ENCODE measurements around the gene SYNM.

Gene SYNM

DNA sequence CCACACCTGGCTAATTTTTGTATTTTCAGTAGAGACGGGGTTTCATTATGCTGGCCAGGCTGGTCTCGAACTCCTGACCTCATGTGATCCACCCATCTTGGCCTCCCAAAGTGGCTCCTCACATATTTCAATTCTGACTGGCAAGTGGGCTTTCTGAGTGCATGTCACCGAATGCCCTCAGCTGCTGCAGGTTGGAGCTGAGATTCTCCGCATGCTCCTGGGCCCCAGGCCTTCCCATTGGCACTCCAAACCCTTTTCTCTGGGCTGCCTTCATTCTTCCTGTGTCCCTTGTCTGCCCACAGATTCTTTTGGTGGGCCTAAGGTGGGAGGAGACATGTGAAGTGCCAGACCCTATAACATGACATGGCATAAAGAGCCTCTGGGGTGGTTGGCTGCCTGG lies 67.3 kb downstream of the SYNM start:
- DNase-seq = no peak

GRCh38 chr15:99172989-99173388 lies 68.1 kb downstream of the SYNM start:
- no peak for DNase-seq

DNA sequence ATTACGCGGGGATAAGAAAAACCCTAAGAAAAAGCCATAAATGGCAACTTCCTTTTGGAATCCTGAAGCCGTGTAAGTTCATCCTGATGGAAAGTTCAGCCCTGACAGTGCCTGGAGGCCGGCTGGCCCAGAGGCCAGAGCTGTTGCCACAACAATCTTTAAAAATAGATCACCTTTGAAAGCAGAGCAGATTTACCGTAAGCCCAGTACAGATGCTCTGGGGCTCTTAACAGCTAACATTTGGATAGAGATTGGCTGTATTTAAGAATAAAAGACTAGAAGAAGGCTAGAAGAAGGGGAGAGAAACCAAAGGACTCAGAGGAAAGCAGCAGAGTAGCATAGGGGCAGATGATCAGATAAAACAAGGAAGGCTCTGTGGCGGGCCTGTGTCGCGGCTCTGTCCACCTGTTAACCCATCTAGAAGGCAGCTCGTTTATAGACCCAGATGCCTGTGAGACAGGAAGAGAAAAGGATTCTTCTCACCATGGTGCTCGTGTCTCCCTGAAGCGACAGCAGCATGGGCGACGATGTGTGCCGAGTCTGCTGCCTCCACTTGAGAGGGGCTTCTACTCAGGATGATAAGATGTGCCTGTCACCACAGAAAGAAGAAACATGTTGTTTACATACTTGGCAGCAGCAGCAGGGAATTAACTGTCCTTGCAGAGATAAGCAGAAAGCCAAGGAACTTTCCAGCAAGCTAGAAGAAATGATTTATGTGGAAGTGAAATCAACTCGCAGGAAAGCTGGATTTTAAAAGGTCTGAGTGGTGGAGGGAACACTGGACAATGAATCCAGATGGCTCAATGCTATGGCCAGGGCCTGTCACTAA lies 69.9 kb downstream of the SYNM start:
- DNase-seq = no peak

DNA sequence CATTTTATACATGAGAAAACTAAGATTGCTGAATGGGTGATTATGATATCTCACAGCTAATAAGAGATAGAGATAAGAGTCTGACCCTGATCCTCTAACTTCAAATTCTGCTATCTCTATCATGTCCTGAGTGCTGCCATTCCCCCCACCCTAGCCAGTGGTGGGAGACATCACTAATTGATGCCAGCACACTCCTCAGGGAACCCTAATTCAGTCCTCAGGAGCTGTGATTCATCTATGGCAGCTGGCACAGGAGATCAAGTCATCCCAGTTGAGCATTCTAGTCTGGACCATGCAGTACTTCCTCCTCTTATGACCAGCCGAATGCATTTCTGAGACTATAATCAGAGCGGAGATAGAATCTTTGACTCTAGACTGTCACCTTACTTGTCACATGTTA lies 71.9 kb downstream of the SYNM start:
- DNase-seq = no peak

GRCh38 chr15:99177679-99178078 lies 72.8 kb downstream of the SYNM start:
- DNase-seq = no peak

DNA sequence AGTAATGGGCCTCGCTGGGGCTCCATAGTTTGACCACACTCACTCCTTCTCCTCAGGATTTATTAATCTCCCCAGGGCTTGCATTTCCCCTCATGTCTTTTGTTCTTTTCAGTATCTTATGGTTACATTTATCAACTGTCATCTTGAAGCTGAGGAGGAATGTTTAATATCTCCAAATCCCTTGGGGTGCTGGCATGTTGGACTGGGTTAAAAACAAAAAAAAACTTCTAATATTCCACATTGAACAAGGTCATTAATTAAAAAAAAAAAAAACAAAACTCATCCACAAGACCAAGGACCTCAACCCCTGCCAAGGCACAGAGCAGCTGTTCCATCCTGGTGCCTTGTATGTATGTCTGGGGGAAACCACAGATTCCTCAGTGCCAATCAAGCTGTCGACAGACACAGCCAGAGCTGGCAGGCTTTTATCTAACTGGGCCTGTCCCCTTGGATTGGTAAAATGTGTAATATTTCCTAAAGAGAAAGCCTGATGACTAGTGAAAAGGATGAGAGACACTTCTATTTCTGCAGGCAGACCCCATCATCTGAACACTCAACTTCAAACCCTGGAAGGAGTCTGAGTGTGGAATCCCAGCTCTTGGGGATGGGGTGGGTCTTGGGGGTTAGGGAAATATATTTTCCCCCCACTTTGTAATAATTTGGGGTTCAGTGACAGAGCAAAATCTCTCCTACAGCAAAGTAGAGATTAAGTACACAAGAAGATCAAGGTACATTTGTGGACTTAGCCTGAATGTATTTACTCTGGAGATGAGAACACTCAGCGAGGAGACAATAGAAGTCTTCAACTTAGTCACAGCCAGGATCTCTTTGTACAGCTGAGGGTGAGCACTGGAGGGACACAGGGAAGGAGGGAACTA lies 75.4 kb downstream of the SYNM start:
- peak; percentile 7 for DNase-seq

GRCh38 chr15:99180964-99181306 lies 76.1 kb downstream of the SYNM start:
- DNase-seq = no peak

DNA sequence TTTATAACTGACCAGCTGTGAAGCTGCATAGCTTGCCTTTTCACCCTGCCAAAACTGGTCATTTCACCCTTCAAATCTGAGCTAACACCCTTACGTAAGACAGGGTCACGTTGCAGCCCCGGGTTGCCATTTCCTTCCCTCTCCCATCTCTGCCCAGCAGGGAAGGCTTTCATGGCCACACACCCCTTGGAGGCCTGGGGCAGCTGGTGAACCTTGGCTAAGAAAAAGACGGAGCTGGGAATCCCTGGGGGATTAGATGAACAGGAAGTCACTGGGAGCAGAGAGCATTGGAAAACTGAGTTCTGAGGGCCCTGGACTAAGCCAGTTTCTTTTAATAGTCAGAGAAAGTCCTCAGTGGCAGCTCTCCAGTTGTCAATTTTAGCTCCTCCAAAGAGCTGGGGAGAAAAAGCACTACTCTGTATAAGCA lies 76.7 kb downstream of the SYNM start:
- no peak for DNase-seq

DNA sequence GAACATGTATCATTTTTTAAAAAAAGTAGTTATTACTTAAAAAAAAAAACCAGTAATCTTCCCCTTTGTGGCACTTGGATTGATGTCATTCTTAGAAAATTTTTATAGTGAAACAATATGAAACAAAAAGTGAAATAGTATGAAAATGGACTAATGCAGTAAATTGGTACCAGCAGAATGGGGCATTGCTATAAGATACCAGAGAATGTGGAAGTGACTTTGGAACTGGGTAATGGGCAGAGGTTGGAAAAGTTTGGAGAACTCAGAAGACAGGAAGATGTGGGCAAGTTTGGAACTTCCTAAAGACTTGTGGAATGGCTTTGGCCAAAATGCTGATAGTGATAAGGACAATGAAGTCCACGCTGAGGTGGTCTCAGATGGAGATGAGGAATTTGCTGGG lies 77.9 kb downstream of the SYNM start:
- no peak for DNase-seq

Data from hematopoietic multipotent progenitor cell treated with erythropoietin and hydrocortisone succinate and interleukin-3 and kit ligand, for 6 days (in vitro differentiated cells).